GM23338 (cell line): ENCODE measurements around the gene MAST4. TPM values are rescaled to one million over a fixed set of nuclear protein-coding genes. Genes with fewer than 3 reads are reported as not detected.
A peak's percentile ranks its signal among the peaks of the same experiment; 100 is the strongest.

Experiments used
- ATAC-seq: fragments of 200-7000 bp; cut with Tn5 transposase; 3 replicates; pipeline ENCODE4 v1.9.1; 2020
- DNase-seq: peaks from one replicate; pipeline ENCODE4 v3.0.0-alpha.2; 2015; ENCODE audit warnings: low spot score
- H2AFZ ChIP-seq: fragments of 200-600 bp; sonication (generic); 2 replicates; pipeline ENCODE4 v1.8.0; 2016; ENCODE audit warnings: antibody characterized with exemption, mild to moderate bottlenecking, moderate library complexity
- H3F3A ChIP-seq: fragments of 200-600 bp; sonication (generic); replicated peaks from 2 replicates; pipeline ENCODE4 v1.8.0; 2017; ENCODE audit warnings: antibody characterized with exemption, mixed run types, low read depth
- H3K27ac ChIP-seq: fragments of 200-600 bp; sonication (generic); 2 replicates; pipeline ENCODE4 v1.6.1; 2016; ENCODE audit warnings: low read depth
- H3K27me3 ChIP-seq: fragments of 200-600 bp; sonication (generic); 2 replicates; pipeline ENCODE4 v1.8.0; 2016; ENCODE audit warnings: mild to moderate bottlenecking, mixed run types, moderate library complexity; ENCODE audit not compliant: insufficient read depth
- H3K36me3 ChIP-seq: fragments of 200-600 bp; sonication (generic); 2 replicates; pipeline ENCODE4 v1.8.0; 2016; ENCODE audit warnings: mild to moderate bottlenecking; ENCODE audit not compliant: insufficient read depth
- H3K4me1 ChIP-seq: fragments of 200-600 bp; sonication (generic); 2 replicates; pipeline ENCODE4 v1.8.0; 2016; ENCODE audit warnings: mild to moderate bottlenecking, moderate library complexity; ENCODE audit not compliant: insufficient read depth
- H3K4me2 ChIP-seq: fragments of 200-600 bp; sonication (generic); 2 replicates; pipeline ENCODE4 v1.7.1; 2017; ENCODE audit warnings: mixed run types
- H3K4me3 ChIP-seq: fragments of 200-600 bp; sonication (generic); 2 replicates; pipeline ENCODE4 v1.6.1; 2016; ENCODE audit warnings: mixed run types
- H3K79me2 ChIP-seq: fragments of 200-600 bp; sonication (generic); replicated peaks from 2 replicates; pipeline ENCODE4 v1.8.0; 2017; ENCODE audit warnings: mild to moderate bottlenecking; ENCODE audit not compliant: insufficient read depth
- H3K9me2 ChIP-seq: fragments of 200-600 bp; sonication (generic); 2 replicates; pipeline ENCODE4 v1.8.0; 2017; ENCODE audit not compliant: insufficient read depth
- H4K20me1 ChIP-seq: fragments of 200-600 bp; sonication (generic); replicated peaks from 2 replicates; pipeline ENCODE4 v1.8.0; 2017; ENCODE audit warnings: mild to moderate bottlenecking; ENCODE audit not compliant: insufficient read depth
- H3K27ac Mint-ChIP-seq: 2 replicates; pipeline ENCODE4 v1.8.0; 2020; ENCODE audit warnings: inconsistent platforms, mild to moderate bottlenecking, moderate library complexity, mixed read lengths
- H3K27me3 Mint-ChIP-seq: 3 replicates; pipeline ENCODE4 v1.8.0; 2022; ENCODE audit warnings: low read depth, mild to moderate bottlenecking, moderate library complexity, mixed read lengths, inconsistent platforms; ENCODE audit not compliant: insufficient read depth, poor library complexity
- H3K36me3 Mint-ChIP-seq: 3 replicates; pipeline ENCODE4 v1.8.0; 2021; ENCODE audit warnings: low read depth, mild to moderate bottlenecking, inconsistent platforms, moderate library complexity, mixed read lengths
- H3K4me1 Mint-ChIP-seq: 3 replicates; pipeline ENCODE4 v1.8.0; 2020; ENCODE audit warnings: mild to moderate bottlenecking, inconsistent platforms, mixed read lengths
- H3K4me3 Mint-ChIP-seq: 3 replicates; pipeline ENCODE4 v1.8.0; 2021; ENCODE audit warnings: moderate library complexity, mild to moderate bottlenecking, inconsistent platforms, mixed read lengths
- H3K9me3 Mint-ChIP-seq: 3 replicates; pipeline ENCODE4 v1.8.0; 2020; ENCODE audit warnings: moderate library complexity, mild to moderate bottlenecking, inconsistent platforms, mixed read lengths
- EZH2 ChIP-seq: fragments of 200-600 bp; sonication (generic); IDR thresholded peaks from one replicate; pipeline ENCODE4 v1.8.0; 2017; ENCODE audit warnings: antibody characterized with exemption, mild to moderate bottlenecking, low read depth; ENCODE audit not compliant: unreplicated experiment
- NANOG ChIP-seq: IDR thresholded peaks from 2 replicates; pipeline ENCODE4 v1.6.1; 2016; ENCODE audit warnings: antibody characterized with exemption, borderline replicate concordance
- ZNF331 ChIP-seq: fragments of 250-450 bp; sonication (Bioruptor Pico); IDR thresholded peaks from 2 replicates; pipeline ENCODE4 v1.5.0; 2020; ENCODE audit warnings: low read depth, mild to moderate bottlenecking, moderate library complexity
- polyA plus RNA-seq: library from polyadenylated mRNA; unstranded; fragments of >200 nt; fragmentation: Nextera tagmentation; extraction: Ambion mirVana; gene quantifications from 2 replicates; pipeline ENCODE4 v1.2.1, GENCODE V29; 2016
- total RNA-seq: library from RNA; depleted of rRNA; stranded (reverse); fragments of >200 nt; shearing (Covaris generic); gene quantifications from 2 replicates; pipeline ENCODE4 v1.2.3, GENCODE V29; 2014
- TF ChIP-seq, protein P1 (sequence below): IDR thresholded peaks from 2 replicates; pipeline ENCODE4 v1.6.1; 2016; ENCODE audit warnings: antibody characterized with exemption

Gene MAST4
- total and polyA plus RNA-seq, 2 experiments from 2014 or later: 3.6 to 8.5 TPM

DNA sequence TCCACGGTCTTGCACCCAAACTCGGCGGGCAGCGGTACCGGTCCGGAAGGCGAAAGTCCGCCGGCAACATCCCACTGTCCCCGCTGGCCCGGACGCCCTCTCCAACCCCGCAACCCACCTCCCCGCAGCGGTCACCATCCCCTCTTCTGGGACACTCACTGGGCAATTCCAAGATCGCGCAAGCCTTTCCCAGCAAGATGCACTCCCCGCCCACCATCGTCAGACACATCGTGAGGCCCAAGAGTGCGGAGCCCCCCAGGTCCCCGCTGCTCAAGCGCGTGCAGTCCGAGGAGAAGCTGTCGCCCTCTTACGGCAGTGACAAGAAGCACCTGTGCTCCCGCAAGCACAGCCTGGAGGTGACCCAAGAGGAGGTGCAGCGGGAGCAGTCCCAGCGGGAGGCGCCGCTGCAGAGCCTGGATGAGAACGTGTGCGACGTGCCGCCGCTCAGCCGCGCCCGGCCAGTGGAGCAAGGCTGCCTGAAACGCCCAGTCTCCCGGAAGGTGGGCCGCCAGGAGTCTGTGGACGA is 567.1 kb downstream of the MAST4 start (continued):
- TF ChIP-seq EZH2 (no peak), NANOG (no peak)

DNA sequence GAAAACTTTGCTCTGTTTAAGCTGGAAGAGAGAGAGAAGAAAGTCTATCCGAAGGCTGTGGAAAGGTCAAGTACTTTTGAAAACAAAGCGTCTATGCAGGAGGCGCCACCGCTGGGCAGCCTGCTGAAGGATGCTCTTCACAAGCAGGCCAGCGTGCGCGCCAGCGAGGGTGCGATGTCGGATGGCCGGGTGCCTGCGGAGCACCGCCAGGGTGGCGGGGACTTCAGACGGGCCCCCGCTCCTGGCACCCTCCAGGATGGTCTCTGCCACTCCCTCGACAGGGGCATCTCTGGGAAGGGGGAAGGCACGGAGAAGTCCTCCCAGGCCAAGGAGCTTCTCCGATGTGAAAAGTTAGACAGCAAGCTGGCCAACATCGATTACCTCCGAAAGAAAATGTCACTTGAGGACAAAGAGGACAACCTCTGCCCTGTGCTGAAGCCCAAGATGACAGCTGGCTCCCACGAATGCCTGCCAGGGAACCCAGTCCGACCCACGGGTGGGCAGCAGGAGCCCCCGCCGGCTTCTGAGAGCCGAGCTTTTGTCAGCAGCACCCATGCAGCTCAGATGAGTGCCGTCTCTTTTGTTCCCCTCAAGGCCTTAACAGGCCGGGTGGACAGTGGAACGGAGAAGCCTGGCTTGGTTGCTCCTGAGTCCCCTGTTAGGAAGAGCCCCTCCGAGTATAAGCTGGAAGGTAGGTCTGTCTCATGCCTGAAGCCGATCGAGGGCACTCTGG is 567.8 kb downstream of the MAST4 start:
- DNase-seq: no peak
- no peaks in the 10 kb centered on the region for H4K20me1 ChIP-seq
- H3K4me1 ChIP-seq: no peaks in the 10 kb centered on the region
- H2AFZ ChIP-seq: no peak overlapping the region
- no peaks in the 10 kb centered on the region for H3K9me2 ChIP-seq
- no peak overlapping the region for H3K27ac ChIP-seq
- H3K4me3 ChIP-seq: no peak overlapping the region
- Mint-ChIP-seq H3K36me3 (peaks cover 5% of the 10 kb centered on the region; the same call in 1 of the 3 replicates), H3K27ac (no peak overlapping the region), H3K4me1 (peaks cover 20% of the 10 kb centered on the region; the same call in 2 of the 3 replicates), H3K4me3 (no peak overlapping the region), H3K9me3 (no peaks in the 10 kb centered on the region; the same call in 2 of the 3 replicates), H3K27me3 (peaks cover 9% of the 10 kb centered on the region)
- no peaks in the 10 kb centered on the region for H3F3A ChIP-seq
- H3K79me2 ChIP-seq: no peaks in the 10 kb centered on the region
- TF ChIP-seq, protein P1, sequence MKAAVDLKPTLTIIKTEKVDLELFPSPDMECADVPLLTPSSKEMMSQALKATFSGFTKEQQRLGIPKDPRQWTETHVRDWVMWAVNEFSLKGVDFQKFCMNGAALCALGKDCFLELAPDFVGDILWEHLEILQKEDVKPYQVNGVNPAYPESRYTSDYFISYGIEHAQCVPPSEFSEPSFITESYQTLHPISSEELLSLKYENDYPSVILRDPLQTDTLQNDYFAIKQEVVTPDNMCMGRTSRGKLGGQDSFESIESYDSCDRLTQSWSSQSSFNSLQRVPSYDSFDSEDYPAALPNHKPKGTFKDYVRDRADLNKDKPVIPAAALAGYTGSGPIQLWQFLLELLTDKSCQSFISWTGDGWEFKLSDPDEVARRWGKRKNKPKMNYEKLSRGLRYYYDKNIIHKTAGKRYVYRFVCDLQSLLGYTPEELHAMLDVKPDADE: no peak
- no peaks in the 10 kb centered on the region for H3K27me3 ChIP-seq
- H3K4me2 ChIP-seq: no peak overlapping the region
- ATAC-seq: no peak
- no peaks in the 10 kb centered on the region for H3K36me3 ChIP-seq

DNA sequence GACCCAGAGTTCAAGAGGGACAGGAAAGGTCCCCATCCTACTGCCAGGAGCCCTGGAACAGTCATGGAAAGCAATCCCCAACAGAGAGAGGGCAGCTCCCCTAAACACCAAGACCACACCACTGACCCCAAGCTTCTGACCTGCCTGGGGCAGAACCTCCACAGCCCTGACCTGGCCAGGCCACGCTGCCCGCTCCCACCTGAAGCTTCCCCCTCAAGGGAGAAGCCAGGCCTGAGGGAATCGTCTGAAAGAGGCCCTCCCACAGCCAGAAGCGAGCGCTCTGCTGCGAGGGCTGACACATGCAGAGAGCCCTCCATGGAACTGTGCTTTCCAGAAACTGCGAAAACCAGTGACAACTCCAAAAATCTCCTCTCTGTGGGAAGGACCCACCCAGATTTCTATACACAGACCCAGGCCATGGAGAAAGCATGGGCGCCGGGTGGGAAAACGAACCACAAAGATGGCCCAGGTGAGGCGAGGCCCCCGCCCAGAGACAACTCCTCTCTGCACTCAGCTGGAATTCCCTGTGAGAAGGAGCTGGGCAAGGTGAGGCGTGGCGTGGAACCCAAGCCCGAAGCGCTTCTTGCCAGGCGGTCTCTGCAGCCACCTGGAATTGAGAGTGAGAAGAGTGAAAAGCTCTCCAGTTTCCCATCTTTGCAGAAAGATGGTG is 568.8 kb downstream of the MAST4 start:
- no peak for DNase-seq
- Histone ChIP-seq H3K79me2 (no peaks in the 10 kb centered on the region), H2AFZ (peak overlapping the region; percentile 96; the same call in 1 of the 2 replicates), H3K4me3 (no peak overlapping the region), H3F3A (no peaks in the 10 kb centered on the region), H3K36me3 (no peaks in the 10 kb centered on the region), H3K4me2 (no peak overlapping the region), H3K27me3 (no peaks in the 10 kb centered on the region), H3K9me2 (no peaks in the 10 kb centered on the region), H4K20me1 (no peaks in the 10 kb centered on the region), H3K4me1 (no peaks in the 10 kb centered on the region), H3K27ac (no peak overlapping the region)
- H3K27me3 Mint-ChIP-seq: peaks cover 9% of the 10 kb centered on the region
- no peaks in the 10 kb centered on the region; the same call in 2 of the 3 replicates for H3K9me3 Mint-ChIP-seq
- TF ChIP-seq ZNF331 (CRISPR knock-in tag): no peak
- H3K36me3 Mint-ChIP-seq: peaks cover 5% of the 10 kb centered on the region; the same call in 1 of the 3 replicates
- H3K4me3 Mint-ChIP-seq: no peak overlapping the region
- ATAC-seq: no peak
- no peak overlapping the region for H3K27ac Mint-ChIP-seq
- H3K4me1 Mint-ChIP-seq: peaks cover 20% of the 10 kb centered on the region; the same call in 2 of the 3 replicates
